ENCODE data around the gene DIO2.

The DIO2 gene

GRCh38 chr14:80167793-80168448, 43.4 kb downstream of the DIO2 start:
- no peak for DNase-seq

DNA sequence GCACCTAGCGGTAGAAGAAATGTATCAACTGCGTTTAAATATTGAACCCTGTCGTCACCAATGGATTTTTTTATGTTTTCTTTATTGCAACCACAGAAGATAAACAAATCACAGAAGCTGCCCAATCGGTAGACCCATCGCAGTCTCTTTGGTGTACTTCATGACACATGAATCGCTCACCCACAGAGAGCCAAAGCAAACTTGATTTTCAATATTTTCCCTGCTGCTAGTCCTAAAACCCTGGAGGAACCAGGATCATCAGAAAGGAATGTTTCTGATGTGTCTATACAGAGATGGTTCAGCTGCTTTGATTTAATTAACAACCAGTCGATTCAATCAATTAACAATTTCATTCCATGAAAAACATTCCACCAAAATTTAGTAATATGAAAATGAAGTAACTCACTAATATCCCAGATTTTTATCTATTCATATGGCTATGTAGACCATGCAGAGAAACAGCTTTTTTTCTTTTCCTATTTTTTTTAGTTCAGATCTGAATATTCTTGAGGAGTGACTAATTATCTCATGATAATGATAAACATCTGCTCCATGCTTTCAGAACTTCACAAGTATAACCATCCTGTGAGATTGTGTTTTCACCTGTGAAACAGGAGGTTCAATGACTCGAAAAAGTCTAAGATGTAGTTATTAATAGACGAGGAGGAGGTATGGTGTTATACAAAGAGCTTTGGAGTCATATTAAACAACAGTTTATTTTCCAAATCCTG, 46.1 kb downstream of the DIO2 start:
- no peak for DNase-seq

DNA sequence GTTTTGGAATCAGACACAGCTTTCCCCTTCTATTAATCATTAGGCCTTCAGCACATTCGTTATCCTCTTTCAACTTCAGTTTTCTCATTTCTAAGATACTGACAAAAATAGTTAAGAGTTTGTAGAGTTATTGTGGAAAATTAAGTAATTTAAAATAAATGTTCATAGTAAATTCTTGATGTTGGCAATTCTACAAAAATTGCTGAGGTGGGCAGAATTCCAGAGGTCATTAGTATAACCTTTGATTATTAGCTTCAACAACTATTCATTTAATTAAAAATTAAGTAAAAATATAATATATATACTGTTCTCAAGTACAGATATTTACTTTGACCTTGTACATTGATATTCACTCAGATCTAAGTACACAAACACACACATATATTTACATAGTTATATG, 58.5 kb downstream of the DIO2 start:
- DNase-seq = no peak

GRCh38 chr14:80152166-80152565, 59.1 kb downstream of the DIO2 start:
- no peak for DNase-seq

DNA sequence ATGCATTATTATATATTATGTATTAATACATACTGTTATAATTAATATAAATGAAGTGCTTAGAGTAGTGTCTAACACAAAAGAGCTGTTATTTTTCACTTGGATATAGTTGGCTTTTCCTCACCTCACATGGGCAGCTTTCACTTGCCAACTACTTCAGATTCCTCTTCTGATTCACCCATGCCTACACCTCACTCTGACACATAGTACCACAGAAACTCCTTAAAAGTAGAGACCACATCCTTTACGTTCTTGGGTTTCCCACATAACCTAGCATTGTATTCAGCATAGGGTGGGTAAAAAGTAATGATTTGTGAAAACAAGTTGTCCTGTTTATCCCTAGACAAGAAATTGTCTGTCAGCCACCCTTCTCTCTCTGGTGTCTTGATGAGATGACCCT, 61.0 kb downstream of the DIO2 start:
- DNase-seq = no peak

Data from NCI-H524 (cell line).